Thyroid gland (tissue), 4 donors: ENCODE results near the gene TYROBP.

ENCODE experiments used
- CTCF ChIP-seq, 6 experiments: fragments of 200-600 bp in 3 of 6; fragments of 450-650 bp in 3 of 6; sonication (generic) in 3 of 6; IDR thresholded peaks; one replicate each; pipeline ENCODE4 v1.5.1; 2016 to 2019; ENCODE audit warnings: antibody characterized with exemption in 6 of 6, mild to moderate bottlenecking in 2 of 6, inconsistent platforms in 1 of 6, moderate library complexity in 1 of 6
- POLR2A ChIP-seq, 2 donors: fragments of 450-650 bp; IDR thresholded peaks; one replicate each; pipeline ENCODE4 v1.6.1; 2017; ENCODE audit warnings: antibody characterized with exemption in 2 of 2, mild to moderate bottlenecking in 2 of 2, moderate library complexity in 1 of 2

GRCh38 chr19:35898499-35898809, 9.6 kb downstream of the TYROBP start:
- TF ChIP-seq CTCF (IDR thresholded peaks at IDR 0.05) (no peak), POLR2A (IDR thresholded peaks at IDR 0.05) (no peak)
